Brain microvascular endothelial cell (primary cell): ENCODE measurements around the gene DENND1A.

Experiments
- DNase-seq: peaks from one replicate; pipeline ENCODE4 v3.0.0-alpha.2; 2020
- H3K27ac ChIP-seq: fragments of 250-450 bp; sonication (Bioruptor Pico); 2 replicates; pipeline ENCODE4 v1.5.1; 2020; ENCODE audit warnings: mild to moderate bottlenecking, moderate library complexity
- H3K27me3 ChIP-seq: fragments of 250-450 bp; sonication (Bioruptor Pico); replicated peaks from 2 replicates; pipeline ENCODE4 v1.5.1; 2020; ENCODE audit warnings: mild to moderate bottlenecking
- H3K36me3 ChIP-seq: fragments of 250-450 bp; sonication (Bioruptor Pico); replicated peaks from 2 replicates; pipeline ENCODE4 v1.5.1; 2020; ENCODE audit warnings: mild to moderate bottlenecking
- H3K4me3 ChIP-seq: 2 replicates; pipeline ENCODE4 v1.5.1; 2011; ENCODE audit warnings: low read depth, mild to moderate bottlenecking, control low read depth, low read length, moderate library complexity
- in situ Hi-C: cut with HindIII; loops from 2 replicates; pipeline ENCODE4 v1.10.0; 2017; ENCODE audit warnings: low sequenced_read_pairs, low pct_ligation_motif_present
- TF ChIP-seq, protein P1 (sequence below): IDR thresholded peaks from 2 replicates; pipeline ENCODE4 v1.5.1; 2011; ENCODE audit warnings: low read depth, mild to moderate bottlenecking, moderate library complexity, low read length, control low read depth, inconsistent platforms; ENCODE audit errors: missing control alignments

DENND1A gene

DNA sequence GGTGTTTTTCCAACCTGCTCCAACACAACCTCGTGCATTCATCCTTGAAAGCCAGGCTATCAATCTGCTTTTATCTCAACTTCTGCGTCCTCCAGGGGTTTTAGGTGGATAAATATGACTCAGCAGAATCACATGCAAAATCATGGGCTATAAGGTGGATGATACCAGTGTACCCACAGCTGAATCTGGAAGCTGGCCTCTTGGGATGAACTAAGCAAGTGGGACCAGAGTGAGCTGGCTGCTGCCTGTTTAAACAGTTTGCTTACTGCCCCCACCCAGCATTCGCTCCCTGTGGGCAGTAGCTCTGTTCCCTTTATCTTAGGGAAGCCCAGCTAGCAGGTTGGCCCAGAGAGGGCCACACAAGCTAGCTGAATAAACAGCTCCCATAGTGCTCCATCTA lies 379.9 kb downstream of the DENND1A start:
- TF ChIP-seq, protein P1, sequence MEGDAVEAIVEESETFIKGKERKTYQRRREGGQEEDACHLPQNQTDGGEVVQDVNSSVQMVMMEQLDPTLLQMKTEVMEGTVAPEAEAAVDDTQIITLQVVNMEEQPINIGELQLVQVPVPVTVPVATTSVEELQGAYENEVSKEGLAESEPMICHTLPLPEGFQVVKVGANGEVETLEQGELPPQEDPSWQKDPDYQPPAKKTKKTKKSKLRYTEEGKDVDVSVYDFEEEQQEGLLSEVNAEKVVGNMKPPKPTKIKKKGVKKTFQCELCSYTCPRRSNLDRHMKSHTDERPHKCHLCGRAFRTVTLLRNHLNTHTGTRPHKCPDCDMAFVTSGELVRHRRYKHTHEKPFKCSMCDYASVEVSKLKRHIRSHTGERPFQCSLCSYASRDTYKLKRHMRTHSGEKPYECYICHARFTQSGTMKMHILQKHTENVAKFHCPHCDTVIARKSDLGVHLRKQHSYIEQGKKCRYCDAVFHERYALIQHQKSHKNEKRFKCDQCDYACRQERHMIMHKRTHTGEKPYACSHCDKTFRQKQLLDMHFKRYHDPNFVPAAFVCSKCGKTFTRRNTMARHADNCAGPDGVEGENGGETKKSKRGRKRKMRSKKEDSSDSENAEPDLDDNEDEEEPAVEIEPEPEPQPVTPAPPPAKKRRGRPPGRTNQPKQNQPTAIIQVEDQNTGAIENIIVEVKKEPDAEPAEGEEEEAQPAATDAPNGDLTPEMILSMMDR, result no peak
- Histone ChIP-seq H3K36me3 (no peaks in the 10 kb centered on the region), H3K27me3 (no peaks in the 10 kb centered on the region), H3K4me3 (no peak overlapping the region), H3K27ac (no peak overlapping the region)
- no peak for DNase-seq
- in situ Hi-C loops, result no loop called here

DNA sequence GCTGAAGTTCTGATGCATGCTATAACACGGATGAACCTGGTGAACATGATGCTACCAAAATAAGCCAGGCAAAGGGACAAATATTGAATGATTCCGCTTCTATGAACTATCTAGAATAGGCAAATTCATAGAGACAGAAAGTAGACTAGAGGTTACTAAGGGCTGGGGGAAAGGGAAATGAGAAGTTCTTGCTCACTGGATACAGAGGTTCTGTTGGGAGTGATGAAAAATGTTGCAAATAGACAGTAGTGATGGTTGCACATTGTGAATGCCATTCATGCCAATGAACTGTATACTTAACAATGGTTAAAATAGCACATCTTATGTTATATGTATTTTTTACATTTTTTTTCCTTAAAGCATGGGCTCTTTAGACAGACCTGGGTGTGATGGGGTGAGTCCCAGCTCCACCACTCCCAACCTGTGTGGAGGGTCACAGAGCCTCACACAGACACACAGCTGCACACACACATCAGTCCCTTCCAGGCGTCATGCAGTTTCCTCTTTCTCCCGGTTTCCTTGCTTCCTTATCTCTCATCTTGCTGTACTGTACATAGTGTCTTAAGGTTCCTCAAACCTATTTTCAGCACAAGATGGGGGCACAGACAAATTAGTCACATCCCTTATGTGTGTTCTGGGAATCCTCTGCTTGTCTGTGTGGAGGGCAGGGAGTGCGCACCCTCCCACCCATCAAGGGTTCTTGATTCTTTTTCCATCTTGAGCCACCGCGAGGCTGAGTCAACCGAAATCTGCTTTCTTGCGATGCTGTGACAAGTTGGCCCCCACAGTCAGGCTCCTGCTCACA lies 381.0 kb downstream of the DENND1A start:
- DNase-seq, result no peak
- no peak overlapping the region for H3K27ac ChIP-seq
- no peak overlapping the region for H3K4me3 ChIP-seq
- in situ Hi-C loops, result no loop called here
- no peaks in the 10 kb centered on the region for H3K27me3 ChIP-seq
- no peaks in the 10 kb centered on the region for H3K36me3 ChIP-seq
- TF ChIP-seq, protein P1, result no peak

GRCh38 chr9:123544007-123544827 lies 385.7 kb downstream of the DENND1A start:
- Histone ChIP-seq H3K36me3 (no peaks in the 10 kb centered on the region), H3K27me3 (no peaks in the 10 kb centered on the region), H3K4me3 (no peak overlapping the region), H3K27ac (no peak overlapping the region)
- in situ Hi-C loops, result no loop called here
- DNase-seq, result peak; percentile 10
- TF ChIP-seq, protein P1, result peak; percentile 84

GRCh38 chr9:123543492-123543891 lies 386.4 kb downstream of the DENND1A start:
- Histone ChIP-seq H3K4me3 (no peak overlapping the region), H3K27ac (no peak overlapping the region), H3K36me3 (no peaks in the 10 kb centered on the region), H3K27me3 (no peaks in the 10 kb centered on the region)
- in situ Hi-C loops, result no loop called here
- no peak for DNase-seq
- TF ChIP-seq, protein P1, result no peak

DNA sequence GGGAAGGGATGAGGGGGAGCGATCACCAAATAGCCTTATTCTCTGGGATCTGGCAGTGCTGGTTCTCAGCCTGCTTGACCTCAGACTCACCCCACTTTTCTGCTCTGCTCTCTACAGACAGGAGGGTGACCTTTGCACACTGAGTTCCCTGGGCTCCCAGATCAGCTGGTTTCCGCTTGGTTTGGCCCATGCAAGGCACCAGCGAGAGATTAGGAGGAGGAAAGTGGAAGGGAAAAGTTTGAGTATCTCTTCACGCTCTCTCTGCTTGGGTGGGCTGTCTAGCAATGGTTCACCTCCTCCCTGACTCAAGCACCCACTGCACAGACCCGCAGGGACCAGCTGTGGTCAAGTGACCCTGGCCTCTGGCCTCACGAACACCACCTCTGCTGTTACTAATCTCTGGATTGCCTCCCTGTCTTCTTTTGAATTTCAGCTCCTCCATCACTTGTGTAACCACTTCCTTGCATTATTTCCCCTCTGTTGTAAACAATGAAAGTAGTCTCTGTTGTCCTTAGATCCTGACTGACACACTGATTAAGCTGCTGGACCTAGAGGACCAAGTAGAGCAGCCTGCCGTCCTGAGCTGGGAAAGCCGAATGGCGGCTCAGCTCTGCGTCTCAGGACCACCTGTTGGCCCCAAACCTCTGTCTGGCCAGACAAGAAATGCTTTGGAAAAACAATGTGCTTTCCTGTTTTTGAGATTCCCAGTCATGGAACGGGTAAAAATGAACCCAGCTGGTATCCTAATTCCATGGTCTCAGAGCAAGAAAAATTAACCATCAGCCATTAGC lies 387.3 kb downstream of the DENND1A start:
- no peaks in the 10 kb centered on the region for H3K27me3 ChIP-seq

More for the DNA sequence above, 387.3 kb downstream of the DENND1A start:
- Histone ChIP-seq H3K27ac (no peak overlapping the region), H3K4me3 (no peak overlapping the region), H3K36me3 (no peaks in the 10 kb centered on the region)
- DNase-seq, result no peak
- in situ Hi-C loops, result no loop called here
- TF ChIP-seq, protein P1, result no peak
